NCI-H2196 (cell line): ENCODE data around the gene SLC35E2B.

Source experiments
- DNase-seq: peaks from one replicate; lab custom pipeline; 2025; ENCODE audit not compliant: unreplicated experiment; lab: John Stamatoyannopoulos, UW

The SLC35E2B gene

DNA sequence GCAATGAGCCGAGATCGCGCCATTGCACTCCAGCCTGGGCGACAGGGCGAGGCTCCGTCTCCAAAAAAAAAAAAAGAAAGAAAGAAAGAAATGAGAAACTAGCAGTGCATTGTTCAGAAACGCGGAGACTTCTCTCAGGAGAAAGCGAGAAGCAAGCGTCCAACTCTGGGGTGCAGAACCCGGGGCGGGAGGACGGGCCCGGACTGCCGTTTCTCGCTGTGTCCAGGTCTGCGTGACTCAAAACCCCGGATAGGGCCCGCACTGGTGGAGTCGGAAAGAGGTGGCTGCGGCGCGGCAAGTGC is 77.7 kb downstream of the SLC35E2B start:
- DNase-seq = no peak

DNA sequence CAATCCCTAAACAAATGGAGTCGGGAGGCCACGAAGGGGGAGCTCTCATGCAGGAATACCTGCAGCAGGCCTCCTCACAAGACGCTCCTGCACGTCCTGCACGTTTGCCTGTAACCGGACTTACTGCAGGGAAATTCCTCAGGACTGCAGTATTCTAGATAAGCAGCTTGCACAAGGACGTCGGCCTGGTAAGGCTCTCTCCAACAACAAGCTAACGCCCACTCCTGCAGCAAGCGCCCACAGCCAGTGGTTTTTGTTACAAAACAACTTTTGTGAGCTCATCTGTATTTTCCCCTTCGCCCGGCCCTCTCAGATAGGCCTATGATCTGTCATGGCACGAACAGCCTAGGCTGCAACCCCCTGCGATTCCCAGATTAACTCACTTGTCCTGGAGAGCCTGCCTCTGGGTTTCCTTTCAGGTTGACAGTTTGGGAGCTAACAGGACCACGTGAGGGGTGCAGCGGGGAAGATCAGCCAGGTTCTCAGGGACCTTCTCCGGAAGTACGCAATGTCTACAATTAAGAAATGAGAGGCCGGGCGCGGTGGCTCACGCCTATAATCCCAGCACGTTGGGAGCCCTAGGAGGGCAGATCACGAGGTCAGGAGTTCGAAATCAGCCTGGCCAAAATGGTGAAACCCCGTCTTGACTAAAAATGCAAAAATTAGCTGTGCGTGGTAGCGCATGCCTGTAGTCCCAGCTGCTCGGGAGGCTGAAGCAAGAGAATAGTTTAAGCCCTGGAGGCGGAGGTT is 78.2 kb downstream of the SLC35E2B start:
- no peak for DNase-seq

DNA sequence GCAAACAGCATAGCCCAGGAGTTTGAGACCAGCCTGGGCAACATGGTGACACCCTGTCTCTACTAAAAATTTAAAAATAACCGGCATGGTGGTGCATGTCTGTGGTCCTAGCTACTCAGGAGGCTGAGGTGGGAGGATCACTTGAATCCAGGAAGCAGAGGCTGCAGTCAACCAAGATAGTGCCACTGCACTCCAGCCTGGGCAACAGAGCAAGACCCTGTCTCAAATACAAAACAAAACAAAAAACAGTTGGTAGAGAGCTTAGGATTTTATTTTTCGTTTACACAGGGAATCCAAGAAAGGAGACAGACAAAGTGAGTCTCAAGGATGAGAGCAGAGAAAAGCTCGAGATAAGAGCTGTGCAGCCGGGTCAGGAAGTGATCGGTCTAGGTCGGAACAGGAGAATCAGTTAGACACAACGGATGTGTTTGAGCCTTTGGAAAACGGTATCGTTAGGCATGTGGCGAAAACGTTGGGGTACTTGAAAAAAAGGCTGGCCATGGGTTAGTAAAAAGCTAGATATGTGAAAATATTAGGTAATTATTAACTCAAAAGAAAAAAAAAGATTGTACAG is 79.0 kb downstream of the SLC35E2B start:
- DNase-seq = no peak

DNA sequence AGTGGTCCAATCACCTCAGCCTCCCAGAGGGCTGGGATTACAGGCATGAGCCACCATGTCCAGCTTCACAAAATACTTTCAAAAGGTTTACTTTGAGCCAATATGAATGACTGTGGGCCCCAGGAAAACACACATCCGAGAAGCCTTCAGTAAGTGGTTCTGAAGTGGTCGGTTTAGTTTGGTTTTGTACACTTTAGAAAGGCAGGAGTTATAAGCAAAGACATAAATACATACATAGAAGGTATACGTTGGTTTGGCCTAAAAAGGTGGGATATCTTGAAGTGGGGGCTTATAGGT is 80.5 kb downstream of the SLC35E2B start:
- no peak for DNase-seq

DNA sequence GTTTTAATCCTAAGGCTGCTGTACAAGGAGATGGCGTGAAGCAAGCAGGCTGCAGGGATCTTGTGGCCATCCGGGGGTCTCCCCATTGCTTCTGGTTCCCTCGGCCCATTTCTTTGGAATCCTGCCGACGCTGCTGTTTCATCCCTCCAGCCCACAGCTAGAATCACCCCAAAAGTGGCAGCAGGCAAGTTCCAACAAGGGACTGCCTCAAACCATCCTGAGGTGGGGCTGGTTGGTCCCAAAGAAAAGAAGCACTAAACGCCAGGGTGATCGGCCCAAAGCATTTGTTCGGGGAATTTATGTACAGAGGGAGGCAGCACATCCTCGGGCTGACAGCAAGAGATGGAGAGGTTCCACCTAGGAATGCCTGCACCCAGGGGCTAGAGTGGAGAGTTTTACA is 81.8 kb downstream of the SLC35E2B start:
- DNase-seq = no peak

DNA sequence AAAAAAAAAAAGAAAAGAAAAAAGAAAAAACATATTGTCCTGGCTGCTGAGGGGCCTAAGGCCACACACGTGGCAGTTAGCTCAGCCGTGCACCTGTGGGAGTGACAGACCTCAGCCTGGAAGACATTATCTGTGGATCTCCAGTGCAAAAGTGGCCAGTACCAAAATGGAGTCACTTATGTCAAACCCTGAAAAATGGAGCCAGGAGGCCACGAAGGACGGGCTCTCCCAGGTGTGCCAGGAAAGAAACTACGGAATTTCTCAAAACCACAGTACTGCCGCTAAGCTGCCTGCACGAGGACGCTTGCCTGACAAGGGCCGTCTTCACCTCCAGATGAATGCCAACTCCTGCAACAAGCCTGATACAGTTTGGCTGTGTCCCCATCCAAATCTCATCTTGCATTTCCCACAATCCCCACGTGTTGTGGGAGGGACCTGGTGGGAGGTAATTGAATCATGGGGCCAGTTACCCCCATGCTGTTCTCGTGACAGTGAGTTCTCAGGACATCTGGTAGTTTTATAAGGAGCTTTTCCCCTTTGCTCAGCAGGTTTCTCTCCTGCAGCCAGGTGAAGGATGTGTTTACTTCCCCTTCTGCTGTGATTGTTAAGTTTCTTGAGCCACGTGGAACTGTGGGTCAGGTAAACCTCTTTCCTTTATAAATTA is 82.6 kb downstream of the SLC35E2B start:
- no peak for DNase-seq
